GM20431 (cell line): Measurements from ENCODE around the gene HRH1.
"Not testable (repeated sequence)": the region's sequence is repeated elsewhere in the genome, so short reads cannot be mapped to it uniquely, and the experiment has no call there.

Source experiments
- in situ Hi-C: fragments of 300-500 bp; cut with MseI, MboI; formaldehyde crosslinking; loops from one replicate; pipeline ENCODE4 v1.15.0; 2020; ENCODE audit warnings: low sequenced_read_pairs; ENCODE audit not compliant: unreplicated experiment

HRH1 gene

DNA sequence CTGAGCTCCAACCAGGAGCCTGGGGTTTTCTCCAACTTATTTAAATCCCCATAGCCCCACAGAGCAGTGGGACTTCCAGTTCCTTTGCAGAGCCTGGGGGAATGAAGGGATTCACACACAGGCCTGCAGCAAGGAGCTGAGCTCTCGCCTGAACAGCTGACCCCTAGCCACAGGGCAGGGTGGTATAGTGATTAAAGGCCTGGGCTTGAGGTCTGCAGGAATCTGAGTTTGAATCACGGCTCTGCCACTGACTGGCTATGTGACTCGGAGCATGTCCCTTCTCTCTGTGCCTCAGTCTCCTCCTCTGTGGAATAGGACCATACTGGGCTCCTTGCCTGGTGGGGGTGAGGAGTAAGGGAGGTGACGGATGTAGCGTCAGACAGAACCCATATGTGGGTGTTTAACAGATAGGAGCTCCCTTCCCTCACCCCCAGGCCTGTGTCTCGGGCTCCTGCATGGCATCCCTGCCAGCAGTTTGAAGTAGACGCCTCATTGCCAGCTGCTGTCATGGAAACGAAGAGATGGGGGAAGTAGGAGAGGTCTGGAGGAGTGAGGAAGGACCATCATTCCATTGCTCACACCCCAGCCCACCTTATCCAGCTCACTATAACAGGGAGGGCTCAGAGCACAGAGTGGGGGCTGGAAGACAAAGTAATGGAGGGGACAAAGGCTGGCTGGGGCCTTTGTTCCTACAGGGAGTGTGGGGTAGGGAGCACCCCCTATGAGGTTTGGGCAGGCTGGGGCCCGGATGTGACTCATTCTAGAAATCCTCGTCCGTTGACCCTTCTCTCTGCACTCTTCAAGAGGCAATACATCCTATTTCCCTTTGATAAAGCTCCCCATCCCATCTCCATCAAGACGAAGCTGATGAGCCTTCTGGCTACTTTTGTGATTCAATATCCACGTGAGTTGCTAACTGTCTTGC lies 14.8 kb downstream of the HRH1 start:
- in situ Hi-C loops: no loop called here

DNA sequence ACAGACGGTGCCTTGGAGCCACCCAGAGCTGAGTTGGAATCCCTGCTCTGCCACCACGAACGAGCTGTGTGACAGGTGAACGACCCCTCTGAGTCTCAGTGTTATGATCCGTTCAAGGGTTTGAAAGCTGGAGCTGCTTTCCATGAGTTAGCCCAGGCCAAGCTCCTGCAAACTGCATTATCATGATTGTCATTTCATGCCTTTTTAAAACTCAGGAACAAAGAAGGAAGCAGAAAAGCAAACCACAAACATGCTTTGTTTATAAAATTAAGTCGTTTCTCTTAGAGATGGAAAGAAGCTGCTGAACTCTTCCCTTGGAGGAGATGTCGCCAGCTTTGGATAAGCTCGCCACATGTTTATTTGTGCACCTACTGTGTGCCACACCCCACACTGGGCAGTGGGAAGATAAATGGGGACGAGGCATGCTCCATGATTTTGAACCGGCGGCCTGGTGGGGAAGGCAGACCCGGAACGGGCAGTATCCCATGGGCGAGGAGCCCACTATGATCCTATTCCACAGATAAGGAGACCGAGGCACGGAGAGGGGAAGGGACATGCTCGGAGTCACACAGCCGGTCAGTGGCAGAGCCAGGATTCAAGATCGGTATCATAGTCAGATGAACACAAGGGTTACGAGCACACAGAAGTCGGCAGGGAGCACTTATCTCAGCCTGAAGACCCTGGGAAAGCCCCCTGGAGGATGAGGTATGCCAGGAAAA lies 15.9 kb downstream of the HRH1 start:
- in situ Hi-C loops: no loop called here

DNA sequence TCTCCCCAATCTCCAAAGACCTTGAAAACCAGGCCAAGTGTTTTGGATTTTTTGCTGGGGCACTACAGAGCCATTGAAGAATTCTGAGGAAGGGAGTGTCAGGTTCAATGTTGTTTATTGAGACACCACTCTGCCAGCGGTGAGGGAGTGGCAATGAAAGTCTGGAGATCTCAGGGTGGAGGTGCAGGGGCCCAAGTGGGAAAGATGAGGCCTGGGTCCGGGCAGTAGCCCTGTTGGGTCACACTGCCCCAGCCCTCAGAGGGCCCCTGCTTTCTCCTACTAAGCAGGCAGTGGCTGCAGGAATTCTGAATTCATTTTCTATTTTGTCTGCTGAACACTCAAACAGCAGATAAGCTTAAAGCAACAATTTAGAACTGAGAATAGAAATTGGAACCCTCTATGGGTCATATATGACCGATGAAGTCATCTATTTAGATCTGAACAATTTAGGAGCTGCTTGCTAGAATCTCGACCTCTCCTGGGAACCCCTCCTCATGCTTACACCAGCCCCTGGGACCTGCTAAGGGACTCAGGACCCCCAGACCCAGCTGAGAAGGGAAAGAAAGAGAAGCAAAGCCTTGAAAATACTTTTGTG lies 17.9 kb downstream of the HRH1 start:
- in situ Hi-C loops: no loop called here

- in situ Hi-C loops: no loop called here
Measured at GRCh38 chr3:11173828-11174465, 19.7 kb downstream of the HRH1 start.

DNA sequence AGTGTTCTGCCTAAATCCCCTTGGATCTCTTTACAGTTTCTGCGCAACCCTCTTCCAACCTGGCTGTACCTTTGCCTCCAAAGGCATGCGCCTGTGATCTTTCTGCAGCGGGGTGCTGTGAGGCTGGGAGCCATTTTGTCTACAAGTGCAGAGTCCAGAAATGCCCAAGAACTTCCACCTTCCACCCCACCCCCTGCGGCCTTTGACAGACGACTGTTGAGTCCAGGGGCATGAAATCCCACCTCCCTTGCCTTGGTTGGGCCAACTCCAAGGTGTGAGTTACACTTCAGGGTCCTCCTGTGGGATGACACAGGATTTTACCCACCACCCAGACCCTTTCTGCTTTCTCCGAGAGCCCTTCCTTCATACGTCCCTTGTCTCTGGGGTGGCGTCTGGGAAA lies 24.1 kb downstream of the HRH1 start:
- in situ Hi-C loops: no loop called here

- in situ Hi-C loops: not testable (repeated sequence)
Measured at GRCh38 chr3:11184328-11184969, 30.2 kb downstream of the HRH1 start.

- in situ Hi-C loops: no loop called here
Measured at GRCh38 chr3:11185144-11185543, 30.9 kb downstream of the HRH1 start.

- in situ Hi-C loops: no loop called here
Measured at GRCh38 chr3:11185564-11186317, 31.4 kb downstream of the HRH1 start.

- in situ Hi-C loops: no loop called here
Measured at GRCh38 chr3:11186318-11186692, 32.0 kb downstream of the HRH1 start.

DNA sequence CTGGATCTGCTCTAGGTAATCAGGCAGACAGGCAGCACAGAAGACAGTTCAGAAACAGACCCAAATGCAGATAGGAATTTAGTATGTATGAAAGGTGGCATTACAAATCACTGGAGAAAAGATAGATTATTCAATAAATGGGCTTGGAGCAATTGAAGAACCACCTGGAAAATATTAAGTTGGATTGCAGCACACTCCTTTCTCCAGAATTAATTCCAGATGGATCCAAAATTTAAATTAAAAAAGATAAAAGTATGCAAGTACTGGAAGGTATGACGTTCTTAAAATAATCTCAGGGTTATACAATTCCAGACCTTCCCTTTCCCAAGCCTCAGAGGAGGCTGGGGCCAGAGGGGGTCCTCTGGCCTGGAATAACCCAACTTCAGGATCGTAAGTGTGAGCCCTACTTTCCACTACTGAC lies 32.5 kb downstream of the HRH1 start:
- in situ Hi-C loops: no loop called here

- in situ Hi-C loops: no loop called here
Measured at GRCh38 chr3:11187681-11188080, 33.4 kb downstream of the HRH1 start.

DNA sequence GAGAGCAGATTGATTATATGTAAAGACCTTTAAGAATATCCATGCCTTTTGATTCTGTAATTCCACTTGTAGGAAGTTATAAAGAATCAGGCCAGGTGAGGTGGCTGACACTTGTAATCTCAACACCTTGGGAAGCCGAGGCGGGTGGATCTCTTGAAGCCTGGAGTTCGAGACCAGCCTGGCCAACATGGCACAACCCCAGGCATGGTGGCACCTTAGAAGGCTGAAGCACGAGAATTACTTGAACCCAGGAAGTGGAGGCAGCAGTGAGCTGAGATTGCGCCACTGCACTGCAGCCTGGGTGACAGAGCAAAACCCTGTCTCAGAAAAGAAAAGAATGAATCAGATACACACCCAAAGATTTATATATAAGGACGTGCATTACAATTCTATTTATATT lies 33.9 kb downstream of the HRH1 start:
- in situ Hi-C loops: no loop called here

- in situ Hi-C loops: no loop called here
Measured at GRCh38 chr3:11195201-11195600, 40.9 kb downstream of the HRH1 start.

- in situ Hi-C loops: no loop called here
Measured at GRCh38 chr3:11195721-11196332, 41.5 kb downstream of the HRH1 start.

- in situ Hi-C loops: no loop called here
Measured at GRCh38 chr3:11197484-11197883, 43.2 kb downstream of the HRH1 start.

GRCh38 chr3:11198070-11198469 lies 43.8 kb downstream of the HRH1 start:
- in situ Hi-C loops: no loop called here

DNA sequence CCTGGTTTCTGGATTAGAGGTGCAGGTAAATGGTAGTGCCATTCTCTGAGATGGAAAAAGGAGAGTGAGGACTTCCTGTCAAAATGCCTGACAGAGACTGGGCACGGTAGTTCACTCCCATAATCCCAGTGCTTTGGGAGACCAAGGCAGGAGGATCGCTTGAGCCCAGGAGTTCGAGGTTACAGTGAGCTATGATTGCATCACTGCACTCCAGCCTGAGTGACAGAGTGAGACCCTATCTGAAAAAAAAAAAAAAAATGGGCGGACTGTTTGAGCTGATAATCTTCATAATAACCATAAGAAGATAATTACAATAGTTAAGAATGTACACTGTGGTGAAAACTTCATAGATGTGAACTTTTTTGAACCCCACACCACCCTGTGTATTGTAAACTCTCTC lies 44.2 kb downstream of the HRH1 start:
- in situ Hi-C loops: no loop called here

GRCh38 chr3:11199902-11200845 lies 45.9 kb downstream of the HRH1 start:
- in situ Hi-C loops: no loop called here
